Hepatic stellate cell (primary cell): ENCODE measurements around the gene DDOST.
A peak's percentile ranks its signal among the peaks of the same experiment; 100 is the strongest.
"Not testable (repeated sequence)": the region's sequence is repeated elsewhere in the genome, so short reads cannot be mapped to it uniquely, and the experiment has no call there.

Experiments
- DNase-seq: peaks from one replicate; pipeline ENCODE4 v3.0.0; 2011; ENCODE audit warnings: low spot score

The DDOST gene

GRCh38 chr1:20691872-20692271 lies 30.7 kb upstream of the DDOST start:
- no peak for DNase-seq

- DNase-seq: no peak
Observed at GRCh38 chr1:20689645-20690056, 28.5 kb upstream of the DDOST start.

- DNase-seq: no peak
Observed at GRCh38 chr1:20686883-20687725, 25.9 kb upstream of the DDOST start.

GRCh38 chr1:20685741-20686140 lies 24.6 kb upstream of the DDOST start:
- no peak for DNase-seq

GRCh38 chr1:20685099-20685662 lies 24.0 kb upstream of the DDOST start:
- DNase-seq: no peak

GRCh38 chr1:20684651-20685050 lies 23.5 kb upstream of the DDOST start:
- DNase-seq: no peak

- no peak for DNase-seq
Observed at GRCh38 chr1:20684050-20684620, 23.0 kb upstream of the DDOST start.

GRCh38 chr1:20683614-20684013 lies 22.4 kb upstream of the DDOST start:
- no peak for DNase-seq

- no peak for DNase-seq
Observed at GRCh38 chr1:20682571-20683236, 21.5 kb upstream of the DDOST start.

- DNase-seq: no peak
Observed at GRCh38 chr1:20681999-20682398, 20.8 kb upstream of the DDOST start.

- no peak for DNase-seq
Observed at GRCh38 chr1:20680269-20680668, 19.1 kb upstream of the DDOST start.

- DNase-seq: no peak
Observed at GRCh38 chr1:20678599-20678998, 17.4 kb upstream of the DDOST start.

GRCh38 chr1:20673626-20674025 lies 12.5 kb upstream of the DDOST start:
- DNase-seq: not testable (repeated sequence)

- DNase-seq: no peak
Observed at GRCh38 chr1:20672265-20672632, 11.1 kb upstream of the DDOST start.

- no peak for DNase-seq
Observed at GRCh38 chr1:20670936-20671335, 9.8 kb upstream of the DDOST start.

- DNase-seq: no peak
Observed at GRCh38 chr1:20668581-20668980, 7.4 kb upstream of the DDOST start.

GRCh38 chr1:20666804-20667203 lies 5.6 kb upstream of the DDOST start:
- peak; percentile 47 for DNase-seq

- DNase-seq: no peak
Observed at GRCh38 chr1:20666146-20666545, 5.0 kb upstream of the DDOST start.

GRCh38 chr1:20665726-20666125 lies 4.6 kb upstream of the DDOST start:
- DNase-seq: no peak

- no peak for DNase-seq
Observed at GRCh38 chr1:20663969-20664715, 3.0 kb upstream of the DDOST start.

- DNase-seq: no peak
Observed at GRCh38 chr1:20663365-20663764, 2.2 kb upstream of the DDOST start.

- no peak for DNase-seq
Observed at GRCh38 chr1:20662110-20662475, 924 bp upstream of the DDOST start.
